ENCODE measurements around the gene UNC93A. TPM values are rescaled to one million over a fixed set of nuclear protein-coding genes. Genes with fewer than 3 reads are reported as not detected.
"Not testable (repeated sequence)": the region's sequence is repeated elsewhere in the genome, so short reads cannot be mapped to it uniquely, and the experiment has no call there.

UNC93A gene
- total RNA-seq, 1 experiment from 2014 or later, result not detected

DNA sequence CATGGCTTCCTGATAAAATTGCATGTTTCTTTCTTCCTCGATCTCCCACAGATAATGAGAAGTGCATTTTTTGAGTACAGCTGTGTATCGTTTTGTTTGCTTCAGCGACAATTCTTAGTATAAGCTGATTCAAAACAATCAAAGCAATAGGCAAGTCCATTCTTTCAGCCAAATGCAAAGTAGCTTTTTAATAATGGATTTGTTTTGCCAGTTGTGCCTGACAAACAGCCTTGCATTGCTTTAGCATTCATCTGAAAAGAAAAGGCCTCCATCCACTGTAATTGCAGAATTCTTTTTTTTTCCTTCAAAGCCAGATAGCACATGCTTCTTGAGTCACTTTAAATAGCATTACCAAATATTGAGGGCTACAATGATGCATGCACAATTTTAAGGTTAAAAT lies 65.8 kb downstream of the UNC93A start:
- no peaks in the 10 kb centered on the region; a peak in 1 of 4 replicates for H3K4me1 ChIP-seq (ENCODE audit: control insufficient read depth in 1 of 2, insufficient read depth in 2 of 2, low read length in 2 of 2)
- H4K20me1 ChIP-seq (ENCODE audit: insufficient read depth), result no peaks in the 10 kb centered on the region
- intact Hi-C loops (cut with micrococcal nuclease), result no loop called here
- no peak overlapping the region for H2AFZ ChIP-seq (ENCODE audit: low read depth, low read length, poor library complexity, severe bottlenecking)
- ChIA-PET CTCF (no interaction called here), POLR2A (no interaction called here), RAD21 (ENCODE audit: low non-redundant PET in 1 of 2, low total read pairs in 2 of 2, uncharacterized antibody in 2 of 2, unreplicated experiment in 2 of 2) (no interaction called here)
- H3K36me3 ChIP-seq (ENCODE audit: control insufficient read depth in 1 of 2, insufficient read depth in 2 of 2, low read length in 2 of 2), result no peaks in the 10 kb centered on the region
- no peak for DNase-seq (ENCODE audit: low read depth, low spot score)
- H3K9me2 ChIP-seq (ENCODE audit: insufficient read depth), result no peaks in the 10 kb centered on the region
- TF ChIP-seq SIN3A (IDR thresholded peaks at IDR 0.05; ENCODE audit: low read depth), result no peak
- H3K4me2 ChIP-seq (ENCODE audit: low read length), result no peak overlapping the region
- no peaks in the 10 kb centered on the region for H3K79me2 ChIP-seq (ENCODE audit: insufficient read depth, low read length)
- H3K27ac ChIP-seq (ENCODE audit: low read depth, low read length), result no peak overlapping the region
- no peak overlapping the region for H3K4me3 ChIP-seq (replicated peaks in 1 of 2; ENCODE audit: low read depth in 1 of 2, low read length in 2 of 2)
- H3K9ac ChIP-seq (ENCODE audit: low read length), result no peak overlapping the region
- no peaks in the 10 kb centered on the region for H3K9me3 ChIP-seq (ENCODE audit: control insufficient read depth in 1 of 2, insufficient read depth in 1 of 2, low read depth in 1 of 2, low read length in 2 of 2)
- no peak for ATAC-seq
- BruUV-seq (replicated peaks), result no TSS peak
- H3K27me3 ChIP-seq (ENCODE audit: insufficient read depth, low read length), result peaks cover 18% of the 10 kb centered on the region; the same call in 1 of the 2 replicates

DNA sequence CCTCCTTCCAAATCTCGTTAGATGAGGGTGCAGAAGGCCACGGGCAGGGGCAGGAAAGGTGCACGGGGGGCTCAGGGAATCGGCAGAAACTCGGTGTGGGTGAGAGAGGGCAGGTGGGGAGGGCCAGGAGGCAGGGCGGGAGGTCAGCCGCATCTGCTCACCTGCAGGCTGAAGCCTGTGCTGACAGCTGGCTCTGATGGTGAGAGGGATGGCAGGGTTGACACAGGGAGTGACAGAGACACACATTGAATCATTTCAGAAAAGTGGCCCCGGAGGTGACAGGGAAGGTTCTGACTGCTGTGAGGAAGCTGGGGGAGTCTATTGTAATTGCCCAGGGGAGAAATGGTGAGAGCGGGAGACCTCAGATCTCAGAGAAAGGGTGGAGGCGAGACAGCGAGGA lies 67.3 kb downstream of the UNC93A start:
- H2AFZ ChIP-seq (ENCODE audit: low read depth, low read length, poor library complexity, severe bottlenecking); H3K9ac ChIP-seq (ENCODE audit: low read length); H3K4me3 ChIP-seq (replicated peaks in 1 of 2; ENCODE audit: low read depth in 1 of 2, low read length in 2 of 2); H3K27ac ChIP-seq (ENCODE audit: low read depth, low read length); POLR2A ChIA-PET; CTCF ChIA-PET; ATAC-seq; DNase-seq (ENCODE audit: low read depth, low spot score); intact Hi-C loops (cut with micrococcal nuclease); H3K9me2 ChIP-seq (ENCODE audit: insufficient read depth); H4K20me1 ChIP-seq (ENCODE audit: insufficient read depth); H3K36me3 ChIP-seq (ENCODE audit: control insufficient read depth in 1 of 2, insufficient read depth in 2 of 2, low read length in 2 of 2); H3K4me1 ChIP-seq (ENCODE audit: control insufficient read depth in 1 of 2, insufficient read depth in 2 of 2, low read length in 2 of 2); BruUV-seq (replicated peaks); RAD21 ChIA-PET (ENCODE audit: low non-redundant PET in 1 of 2, low total read pairs in 2 of 2, uncharacterized antibody in 2 of 2, unreplicated experiment in 2 of 2); H3K9me3 ChIP-seq (ENCODE audit: control insufficient read depth in 1 of 2, insufficient read depth in 1 of 2, low read depth in 1 of 2, low read length in 2 of 2); H3K79me2 ChIP-seq (ENCODE audit: insufficient read depth, low read length); H3K4me2 ChIP-seq (ENCODE audit: low read length): not testable (repeated sequence)
- H3K27me3 ChIP-seq (ENCODE audit: insufficient read depth, low read length), result peaks cover 18% of the 10 kb centered on the region; the same call in 1 of the 2 replicates

DNA sequence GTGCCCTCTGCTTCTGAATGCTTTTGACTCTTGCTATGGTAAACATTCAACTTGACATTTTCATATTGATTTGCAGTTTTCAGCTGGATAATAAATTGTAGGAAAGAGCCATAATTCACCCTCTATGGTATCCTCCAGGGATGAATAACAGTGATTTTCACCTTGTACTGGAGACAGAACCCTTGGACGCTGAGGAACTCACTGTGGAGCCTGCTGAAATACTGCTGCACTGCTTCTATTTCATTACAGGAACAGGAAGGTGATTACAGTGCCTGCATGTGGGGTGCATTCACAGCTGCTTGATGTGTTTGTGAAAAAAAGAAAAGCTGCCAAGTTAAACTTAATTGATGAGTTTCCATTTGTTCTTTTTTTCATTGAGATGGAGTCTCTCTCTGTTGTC lies 70.1 kb downstream of the UNC93A start:
- H3K36me3 ChIP-seq (ENCODE audit: control insufficient read depth in 1 of 2, insufficient read depth in 2 of 2, low read length in 2 of 2); intact Hi-C loops (cut with micrococcal nuclease); CTCF ChIA-PET; H3K4me1 ChIP-seq (ENCODE audit: control insufficient read depth in 1 of 2, insufficient read depth in 2 of 2, low read length in 2 of 2); BruUV-seq (replicated peaks); H4K20me1 ChIP-seq (ENCODE audit: insufficient read depth); H3K4me3 ChIP-seq (replicated peaks in 1 of 2; ENCODE audit: low read depth in 1 of 2, low read length in 2 of 2); POLR2A ChIA-PET; H3K9me2 ChIP-seq (ENCODE audit: insufficient read depth); H3K4me2 ChIP-seq (ENCODE audit: low read length); H2AFZ ChIP-seq (ENCODE audit: low read depth, low read length, poor library complexity, severe bottlenecking); H3K9me3 ChIP-seq (ENCODE audit: control insufficient read depth in 1 of 2, insufficient read depth in 1 of 2, low read depth in 1 of 2, low read length in 2 of 2); RAD21 ChIA-PET (ENCODE audit: low non-redundant PET in 1 of 2, low total read pairs in 2 of 2, uncharacterized antibody in 2 of 2, unreplicated experiment in 2 of 2); H3K9ac ChIP-seq (ENCODE audit: low read length); H3K27ac ChIP-seq (ENCODE audit: low read depth, low read length); ATAC-seq; DNase-seq (ENCODE audit: low read depth, low spot score); H3K79me2 ChIP-seq (ENCODE audit: insufficient read depth, low read length): not testable (repeated sequence)
- peaks cover 14% of the 10 kb centered on the region; the same call in 1 of the 2 replicates for H3K27me3 ChIP-seq (ENCODE audit: insufficient read depth, low read length)

Other genes starting within 250 kb of the UNC93A start
- not detected for gene CCR6, start 168.2 kb upstream of the UNC93A start, total RNA-seq (2021; ENCODE audit: unreplicated experiment)
- not detected for gene GPR31, start 133.3 kb upstream of the UNC93A start, total RNA-seq (2021; ENCODE audit: unreplicated experiment)
- not detected for gene TTLL2, start 33.8 kb downstream of the UNC93A start, total RNA-seq (2021; ENCODE audit: unreplicated experiment)

All from HCT116 (cell line).